OCI-LY3 (cell line): ENCODE data around the gene MRPL58.

Experiments used
- H2AFZ ChIP-seq: fragments of 200-600, 300-600 bp; shearing (Covaris generic); 2 replicates; pipeline ENCODE4 v1.6.0; 2014; ENCODE audit warnings: antibody characterized with exemption, low read depth, low read length
- H3K27ac ChIP-seq: fragments of 200-600, 300-600 bp; sonication (generic); 2 replicates; pipeline ENCODE4 v1.5.1; 2014; ENCODE audit warnings: mild to moderate bottlenecking, low read length, moderate library complexity, mixed read lengths
- H3K27me3 ChIP-seq: fragments of 200-600, 300-600 bp; sonication (generic); 2 replicates; pipeline ENCODE4 v1.6.1; 2014; ENCODE audit warnings: low read depth, low read length, mixed read lengths
- H3K36me3 ChIP-seq: fragments of 200-600, 300-600 bp; sonication (generic); replicated peaks from 2 replicates; pipeline ENCODE3; 2014; ENCODE audit warnings: low read depth, low read length, mixed read lengths
- H3K4me1 ChIP-seq: fragments of 300-600, 200-600 bp; sonication (generic); 2 replicates; pipeline ENCODE4 v1.6.1; 2014; ENCODE audit warnings: low read length, mixed read lengths
- H3K4me2 ChIP-seq: fragments of 200-600, 300-600 bp; sonication (generic); 2 replicates; pipeline ENCODE4 v1.6.1; 2014; ENCODE audit warnings: low read length, mixed read lengths
- H3K4me3 ChIP-seq: fragments of 300-600, 200-600 bp; sonication (generic); 2 replicates; pipeline ENCODE4 v1.5.1; 2014; ENCODE audit warnings: antibody characterized with exemption, mild to moderate bottlenecking, low read length, moderate library complexity
- H3K79me2 ChIP-seq: fragments of 300-600, 200-600 bp; shearing (Covaris generic); 2 replicates; pipeline ENCODE4 v1.6.1; 2014; ENCODE audit warnings: mild to moderate bottlenecking, low read length, mixed read lengths
- H3K9ac ChIP-seq: fragments of 300-600, 200-600 bp; shearing (Covaris generic); 2 replicates; pipeline ENCODE4 v1.6.0; 2014; ENCODE audit warnings: mild to moderate bottlenecking, low read length, moderate library complexity
- H3K9me3 ChIP-seq: fragments of 200-600, 300-600 bp; shearing (Covaris generic); 2 replicates; pipeline ENCODE4 v1.6.1; 2014; ENCODE audit warnings: low read length, mixed read lengths; ENCODE audit not compliant: insufficient read depth
- H4K20me1 ChIP-seq: fragments of 200-600, 300-600 bp; sonication (generic); 2 replicates; pipeline ENCODE4 v1.6.1; 2016; ENCODE audit warnings: low read length, mixed read lengths; ENCODE audit not compliant: insufficient read depth
- EZH2phosphoT487 ChIP-seq: fragments of 200-600 bp; shearing (Covaris generic); IDR thresholded peaks from 2 replicates; pipeline ENCODE4 v1.6.1; 2018; ENCODE audit warnings: antibody characterized with exemption, mixed run types, low read depth
- TF ChIP-seq, protein P1 (sequence below): fragments of 200-600, 300-600 bp; sonication (generic); IDR thresholded peaks from 2 replicates; pipeline ENCODE4 v1.5.1; 2014; ENCODE audit warnings: antibody characterized with exemption, low read length, low read depth

Gene MRPL58

DNA sequence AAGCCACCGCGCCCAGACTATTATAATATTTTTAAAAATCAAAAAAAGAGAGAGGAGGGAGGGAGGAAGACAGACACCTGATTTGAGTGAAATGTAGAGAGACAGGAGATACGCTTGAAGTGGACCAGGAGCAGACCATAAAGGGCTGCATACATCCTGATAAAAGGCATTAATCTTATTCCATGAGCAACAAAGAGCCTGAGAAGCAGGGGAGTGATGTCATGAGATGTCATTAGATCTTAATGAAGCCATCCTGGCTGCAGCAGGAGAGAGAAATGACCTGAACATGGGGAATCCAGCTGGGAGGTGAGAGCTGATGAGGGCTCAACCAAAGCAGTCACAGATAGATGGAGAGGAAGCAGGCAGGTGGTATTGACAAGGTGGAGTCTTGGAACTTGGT lies 34.7 kb upstream of the MRPL58 start:
- no peak overlapping the region for H3K27ac ChIP-seq
- TF ChIP-seq EZH2phosphoT487 = no peak
- TF ChIP-seq, protein P1, sequence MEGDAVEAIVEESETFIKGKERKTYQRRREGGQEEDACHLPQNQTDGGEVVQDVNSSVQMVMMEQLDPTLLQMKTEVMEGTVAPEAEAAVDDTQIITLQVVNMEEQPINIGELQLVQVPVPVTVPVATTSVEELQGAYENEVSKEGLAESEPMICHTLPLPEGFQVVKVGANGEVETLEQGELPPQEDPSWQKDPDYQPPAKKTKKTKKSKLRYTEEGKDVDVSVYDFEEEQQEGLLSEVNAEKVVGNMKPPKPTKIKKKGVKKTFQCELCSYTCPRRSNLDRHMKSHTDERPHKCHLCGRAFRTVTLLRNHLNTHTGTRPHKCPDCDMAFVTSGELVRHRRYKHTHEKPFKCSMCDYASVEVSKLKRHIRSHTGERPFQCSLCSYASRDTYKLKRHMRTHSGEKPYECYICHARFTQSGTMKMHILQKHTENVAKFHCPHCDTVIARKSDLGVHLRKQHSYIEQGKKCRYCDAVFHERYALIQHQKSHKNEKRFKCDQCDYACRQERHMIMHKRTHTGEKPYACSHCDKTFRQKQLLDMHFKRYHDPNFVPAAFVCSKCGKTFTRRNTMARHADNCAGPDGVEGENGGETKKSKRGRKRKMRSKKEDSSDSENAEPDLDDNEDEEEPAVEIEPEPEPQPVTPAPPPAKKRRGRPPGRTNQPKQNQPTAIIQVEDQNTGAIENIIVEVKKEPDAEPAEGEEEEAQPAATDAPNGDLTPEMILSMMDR = no peak

GRCh38 chr17:74978240-74978639 lies 34.2 kb upstream of the MRPL58 start:
- no peak overlapping the region for H3K4me2 ChIP-seq
- no peak overlapping the region for H3K9ac ChIP-seq
- no peak for TF ChIP-seq EZH2phosphoT487
- TF ChIP-seq, protein P1 = no peak

More for the DNA sequence above, 34.7 kb upstream of the MRPL58 start:
- H3K4me2 ChIP-seq = no peak overlapping the region
- H3K36me3 ChIP-seq = no peaks in the 10 kb centered on the region
- no peaks in the 10 kb centered on the region for H4K20me1 ChIP-seq
- no peak overlapping the region for H2AFZ ChIP-seq
- H3K9me3 ChIP-seq = no peaks in the 10 kb centered on the region
- H3K27me3 ChIP-seq = peaks cover 20% of the 10 kb centered on the region
- no peak overlapping the region for H3K4me3 ChIP-seq
- peaks cover 15% of the 10 kb centered on the region for H3K4me1 ChIP-seq
- H3K9ac ChIP-seq = no peak overlapping the region
- no peaks in the 10 kb centered on the region for H3K79me2 ChIP-seq

GRCh38 chr17:74979408-74980146 lies 32.9 kb upstream of the MRPL58 start:
- no peaks in the 10 kb centered on the region for H3K36me3 ChIP-seq
- H3K27ac ChIP-seq = no peak overlapping the region
- peaks cover 11% of the 10 kb centered on the region for H3K4me1 ChIP-seq
- no peak overlapping the region for H2AFZ ChIP-seq
- H3K4me3 ChIP-seq = no peak overlapping the region
- TF ChIP-seq, protein P1 = no peak
- no peak for TF ChIP-seq EZH2phosphoT487
- peaks cover 12% of the 10 kb centered on the region for H3K27me3 ChIP-seq
- H3K9ac ChIP-seq = no peak overlapping the region
- no peaks in the 10 kb centered on the region for H4K20me1 ChIP-seq
- H3K9me3 ChIP-seq = no peaks in the 10 kb centered on the region
- H3K4me2 ChIP-seq = no peak overlapping the region
- H3K79me2 ChIP-seq = no peaks in the 10 kb centered on the region

More at GRCh38 chr17:74978240-74978639, 34.2 kb upstream of the MRPL58 start:
- H4K20me1 ChIP-seq = no peaks in the 10 kb centered on the region
- H3K4me3 ChIP-seq = no peak overlapping the region
- no peaks in the 10 kb centered on the region for H3K9me3 ChIP-seq
- H3K27ac ChIP-seq = no peak overlapping the region
- H3K27me3 ChIP-seq = peaks cover 16% of the 10 kb centered on the region
- no peaks in the 10 kb centered on the region for H3K79me2 ChIP-seq
- H2AFZ ChIP-seq = no peak overlapping the region
- peaks cover 11% of the 10 kb centered on the region for H3K4me1 ChIP-seq
- no peaks in the 10 kb centered on the region for H3K36me3 ChIP-seq

DNA sequence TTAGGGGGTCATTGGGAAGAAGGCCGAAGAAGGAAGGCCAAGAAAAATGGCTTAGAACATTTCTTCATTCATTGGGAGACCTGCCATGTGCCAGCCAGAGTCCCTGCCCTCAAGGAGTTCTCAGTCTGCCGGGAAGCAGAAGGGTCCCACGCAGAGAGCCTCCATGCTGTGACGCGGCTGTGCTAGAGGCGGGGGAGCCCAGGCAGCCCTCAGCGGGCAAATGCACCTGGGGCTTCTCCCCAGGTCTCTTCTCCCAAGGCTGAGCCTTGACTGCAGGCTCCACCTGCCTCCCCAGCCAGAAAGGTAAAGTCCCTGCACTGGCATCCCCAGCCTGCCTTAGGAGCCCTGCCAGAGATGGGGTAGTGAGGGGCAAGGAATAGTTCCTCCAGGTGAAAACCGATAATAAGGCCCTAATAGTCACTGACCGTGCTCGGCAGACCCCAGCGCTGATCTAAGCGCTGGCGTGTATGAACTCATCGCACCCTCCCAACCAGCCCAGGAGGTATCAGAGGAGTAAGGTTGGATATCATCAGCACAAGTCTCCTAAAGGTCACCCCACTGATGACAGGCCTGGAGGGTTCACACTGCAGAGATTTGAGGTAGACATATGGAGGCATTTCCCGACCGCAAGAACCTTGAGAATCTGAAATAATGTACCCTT lies 31.0 kb upstream of the MRPL58 start:
- Histone ChIP-seq H4K20me1 (no peaks in the 10 kb centered on the region), H3K27me3 (peaks cover 14% of the 10 kb centered on the region), H3K4me2 (peak overlapping the region; percentile 97), H3K36me3 (no peaks in the 10 kb centered on the region), H3K4me1 (peaks cover 13% of the 10 kb centered on the region), H2AFZ (peak overlapping the region; percentile 97), H3K27ac (no peak overlapping the region), H3K9me3 (no peaks in the 10 kb centered on the region), H3K79me2 (no peaks in the 10 kb centered on the region), H3K4me3 (peak overlapping the region; percentile 94), H3K9ac (peak overlapping the region; percentile 83)
- no peak for TF ChIP-seq EZH2phosphoT487
- TF ChIP-seq, protein P1 = no peak
